Skeletal muscle cell (primary cell): ENCODE results near the gene NCMAP.

Experiments used
- DNase-seq: peaks from one replicate; pipeline ENCODE4 v3.0.0-alpha.2; 2010; ENCODE audit warnings: low read depth
- H3K4me3 ChIP-seq: 2 replicates; pipeline ENCODE4 v1.5.1; 2011; ENCODE audit warnings: low read depth, mild to moderate bottlenecking, control low read depth, low read length, moderate library complexity

The NCMAP gene

DNA sequence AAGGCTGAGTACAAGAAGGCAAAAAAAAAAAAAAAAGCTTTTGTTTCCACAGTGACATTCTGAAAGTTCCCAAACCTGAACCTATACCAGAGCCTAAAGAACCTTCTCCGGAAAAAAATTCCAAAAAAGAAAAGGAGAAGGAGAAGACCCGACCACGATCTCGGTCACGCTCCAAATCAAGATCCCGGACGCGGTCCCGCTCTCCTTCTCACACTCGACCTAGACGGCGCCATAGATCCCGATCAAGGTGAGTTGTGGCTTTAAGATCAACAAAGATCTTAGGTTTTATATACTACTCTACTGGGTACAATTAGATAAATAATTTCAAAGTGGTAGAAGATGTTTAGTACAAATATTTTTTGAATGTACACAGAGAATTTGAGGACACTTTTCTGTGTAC, 96.5 kb downstream of the NCMAP start:
- no peak for DNase-seq
- H3K4me3 ChIP-seq = no peak overlapping the region

DNA sequence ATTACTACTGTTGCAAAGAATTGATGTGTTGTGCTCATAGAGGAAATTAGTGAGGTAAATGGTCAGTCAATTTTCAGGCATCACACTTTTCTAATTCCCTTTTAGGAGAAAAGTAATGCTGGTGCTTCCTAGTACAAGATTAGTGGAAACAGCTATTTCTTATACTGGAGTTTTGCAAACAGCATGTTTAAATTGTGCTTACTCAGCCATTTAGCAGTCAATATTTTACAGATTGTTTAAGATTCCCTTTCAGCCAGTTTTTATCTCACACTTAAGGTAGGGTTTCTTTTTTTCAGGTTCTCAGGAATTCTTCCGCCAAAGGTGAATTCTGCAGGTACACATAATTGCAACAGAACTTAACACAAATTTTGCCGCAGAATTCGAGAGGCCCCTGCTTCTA, 98.1 kb downstream of the NCMAP start:
- no peak for DNase-seq
- H3K4me3 ChIP-seq = no peak overlapping the region

DNA sequence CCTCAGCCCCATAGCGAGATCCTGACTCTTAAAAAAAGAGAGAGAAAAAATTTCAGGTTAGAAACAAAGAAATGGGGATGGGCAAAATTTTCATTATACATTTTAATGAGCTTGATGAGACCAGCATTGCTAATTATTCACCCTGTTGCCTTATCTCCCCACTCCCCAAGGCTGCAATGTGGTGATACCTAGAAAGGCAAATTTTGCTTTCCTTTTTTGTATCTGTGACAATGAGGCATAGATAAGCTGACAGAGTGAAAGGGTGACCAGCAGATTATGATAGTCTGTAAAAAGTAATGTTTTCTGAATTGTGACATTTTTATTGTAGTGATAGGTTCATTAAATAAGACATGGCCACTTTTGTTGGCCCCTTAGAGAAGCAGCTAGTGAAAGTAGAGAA, 100.2 kb downstream of the NCMAP start:
- H3K4me3 ChIP-seq = no peak overlapping the region
- no peak for DNase-seq

DNA sequence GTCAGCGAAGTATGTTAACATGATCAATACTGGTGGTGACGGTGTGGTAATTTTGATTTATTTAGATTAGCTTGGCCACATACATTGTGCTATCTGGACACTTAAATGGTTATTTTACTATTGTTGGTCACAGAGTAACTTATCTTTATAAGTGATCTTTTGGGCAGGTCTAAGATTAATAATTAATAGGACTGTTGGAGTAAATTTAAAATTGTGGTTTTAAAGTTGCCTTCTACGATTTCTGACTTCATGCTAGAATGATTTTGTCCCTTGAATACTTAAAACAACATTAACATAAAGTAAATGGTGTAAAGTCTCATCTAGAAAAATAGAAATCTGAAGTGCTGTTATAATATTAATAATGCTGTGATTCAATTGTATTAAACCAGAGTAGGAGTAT, 101.9 kb downstream of the NCMAP start:
- H3K4me3 ChIP-seq = no peak overlapping the region
- DNase-seq = no peak
